Fibroblast of lung (primary cell): Measurements from ENCODE around the gene FAM117B.

ENCODE experiments used
- EZH2 ChIP-seq: IDR thresholded peaks from 2 replicates; pipeline ENCODE4 v1.5.1; 2012; ENCODE audit warnings: low read length, control low read depth, mild to moderate bottlenecking; ENCODE audit errors: missing control alignments
- TF ChIP-seq, protein P1 (sequence below), 2 donors: IDR thresholded peaks in 1 of 2; conservative IDR thresholded peaks in 1 of 2; 1 replicate in 1 of 2; 2 replicates in 1 of 2; pipeline ENCODE4 v1.5.1; 2011 to 2012; ENCODE audit warnings: low read length in 2 of 2, control low read depth in 1 of 2, inconsistent platforms in 1 of 2, low read depth in 1 of 2, mild to moderate bottlenecking in 1 of 2

DNA sequence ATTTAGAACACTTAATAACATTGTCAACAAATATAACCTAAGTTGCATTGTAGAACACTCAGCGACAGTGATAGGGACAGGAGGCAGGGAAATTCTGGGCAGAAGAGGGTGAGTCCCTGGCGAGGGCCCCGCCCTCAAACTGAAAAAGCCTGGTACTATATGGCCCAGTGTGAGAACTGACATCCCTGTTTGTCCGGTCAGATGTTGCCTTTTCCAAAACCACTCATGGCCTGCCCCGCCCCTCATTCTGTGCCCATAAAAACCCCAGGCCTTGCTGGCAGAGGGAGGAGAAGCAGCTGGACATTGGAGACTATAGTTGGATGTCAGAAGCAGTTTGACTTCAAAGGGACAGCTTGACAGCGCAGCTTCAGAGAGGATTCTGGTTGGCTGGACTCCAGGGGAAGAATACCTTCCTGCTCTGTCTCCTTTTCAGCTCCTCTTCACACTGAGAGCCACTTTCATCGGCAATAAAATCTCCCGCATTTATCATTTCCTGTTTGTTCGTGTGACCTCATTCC, 47.0 kb downstream of the FAM117B start:
- TF ChIP-seq, protein P1, sequence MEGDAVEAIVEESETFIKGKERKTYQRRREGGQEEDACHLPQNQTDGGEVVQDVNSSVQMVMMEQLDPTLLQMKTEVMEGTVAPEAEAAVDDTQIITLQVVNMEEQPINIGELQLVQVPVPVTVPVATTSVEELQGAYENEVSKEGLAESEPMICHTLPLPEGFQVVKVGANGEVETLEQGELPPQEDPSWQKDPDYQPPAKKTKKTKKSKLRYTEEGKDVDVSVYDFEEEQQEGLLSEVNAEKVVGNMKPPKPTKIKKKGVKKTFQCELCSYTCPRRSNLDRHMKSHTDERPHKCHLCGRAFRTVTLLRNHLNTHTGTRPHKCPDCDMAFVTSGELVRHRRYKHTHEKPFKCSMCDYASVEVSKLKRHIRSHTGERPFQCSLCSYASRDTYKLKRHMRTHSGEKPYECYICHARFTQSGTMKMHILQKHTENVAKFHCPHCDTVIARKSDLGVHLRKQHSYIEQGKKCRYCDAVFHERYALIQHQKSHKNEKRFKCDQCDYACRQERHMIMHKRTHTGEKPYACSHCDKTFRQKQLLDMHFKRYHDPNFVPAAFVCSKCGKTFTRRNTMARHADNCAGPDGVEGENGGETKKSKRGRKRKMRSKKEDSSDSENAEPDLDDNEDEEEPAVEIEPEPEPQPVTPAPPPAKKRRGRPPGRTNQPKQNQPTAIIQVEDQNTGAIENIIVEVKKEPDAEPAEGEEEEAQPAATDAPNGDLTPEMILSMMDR (conservative IDR thresholded peaks at IDR 0.05 in 1 of 2, IDR thresholded peaks at IDR 0.05 in 1 of 2; ENCODE audit: low read depth in 1 of 2, low read length in 2 of 2): no peak
- no peak for TF ChIP-seq EZH2
